HL-60 (cell line): ENCODE results near the gene TRABD2B.

Source experiments
- CTCF ChIP-seq: IDR thresholded peaks from one replicate; pipeline ENCODE4 v1.5.1; 2011; ENCODE audit warnings: low read length, control low read depth, inconsistent platforms; ENCODE audit not compliant: insufficient read depth
- POLR2AphosphoS5 ChIP-seq: IDR thresholded peaks from 2 replicates; pipeline ENCODE4 v1.6.1; 2012; ENCODE audit warnings: low read depth
- TF ChIP-seq, protein P1 (sequence below): IDR thresholded peaks from 2 replicates; pipeline ENCODE4 v1.6.1; 2012; ENCODE audit warnings: low read depth; ENCODE audit not compliant: insufficient replicate concordance

DNA sequence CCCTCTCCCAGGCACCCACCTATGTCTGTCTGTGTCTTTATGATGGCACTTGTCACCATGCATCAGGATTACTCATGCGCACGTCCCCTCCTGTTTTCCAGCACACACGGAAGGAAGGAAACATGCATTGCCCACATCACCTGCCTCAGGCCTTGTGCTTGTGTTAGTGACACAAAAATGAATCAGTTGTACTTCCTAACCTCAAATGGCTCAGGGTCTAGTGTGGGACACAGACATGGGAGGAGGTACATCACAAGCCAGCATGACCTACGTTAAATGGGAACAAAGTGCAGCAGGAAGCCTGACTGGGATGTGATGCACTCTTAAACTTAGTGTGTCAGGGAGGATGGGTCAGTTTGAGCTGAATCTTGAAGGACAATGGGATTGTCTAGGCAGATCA is 126.7 kb downstream of the TRABD2B start:
- TF ChIP-seq CTCF (no peak), POLR2AphosphoS5 (no peak)
- TF ChIP-seq, protein P1, sequence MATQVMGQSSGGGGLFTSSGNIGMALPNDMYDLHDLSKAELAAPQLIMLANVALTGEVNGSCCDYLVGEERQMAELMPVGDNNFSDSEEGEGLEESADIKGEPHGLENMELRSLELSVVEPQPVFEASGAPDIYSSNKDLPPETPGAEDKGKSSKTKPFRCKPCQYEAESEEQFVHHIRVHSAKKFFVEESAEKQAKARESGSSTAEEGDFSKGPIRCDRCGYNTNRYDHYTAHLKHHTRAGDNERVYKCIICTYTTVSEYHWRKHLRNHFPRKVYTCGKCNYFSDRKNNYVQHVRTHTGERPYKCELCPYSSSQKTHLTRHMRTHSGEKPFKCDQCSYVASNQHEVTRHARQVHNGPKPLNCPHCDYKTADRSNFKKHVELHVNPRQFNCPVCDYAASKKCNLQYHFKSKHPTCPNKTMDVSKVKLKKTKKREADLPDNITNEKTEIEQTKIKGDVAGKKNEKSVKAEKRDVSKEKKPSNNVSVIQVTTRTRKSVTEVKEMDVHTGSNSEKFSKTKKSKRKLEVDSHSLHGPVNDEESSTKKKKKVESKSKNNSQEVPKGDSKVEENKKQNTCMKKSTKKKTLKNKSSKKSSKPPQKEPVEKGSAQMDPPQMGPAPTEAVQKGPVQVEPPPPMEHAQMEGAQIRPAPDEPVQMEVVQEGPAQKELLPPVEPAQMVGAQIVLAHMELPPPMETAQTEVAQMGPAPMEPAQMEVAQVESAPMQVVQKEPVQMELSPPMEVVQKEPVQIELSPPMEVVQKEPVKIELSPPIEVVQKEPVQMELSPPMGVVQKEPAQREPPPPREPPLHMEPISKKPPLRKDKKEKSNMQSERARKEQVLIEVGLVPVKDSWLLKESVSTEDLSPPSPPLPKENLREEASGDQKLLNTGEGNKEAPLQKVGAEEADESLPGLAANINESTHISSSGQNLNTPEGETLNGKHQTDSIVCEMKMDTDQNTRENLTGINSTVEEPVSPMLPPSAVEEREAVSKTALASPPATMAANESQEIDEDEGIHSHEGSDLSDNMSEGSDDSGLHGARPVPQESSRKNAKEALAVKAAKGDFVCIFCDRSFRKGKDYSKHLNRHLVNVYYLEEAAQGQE, result no peak
